Epithelial cell of proximal tubule (primary cell): ENCODE measurements around the gene MYO1B. TPM values are rescaled to one million over a fixed set of nuclear protein-coding genes. Genes with fewer than 3 reads are reported as not detected.

Experiments used
- DNase-seq: peaks from one replicate; pipeline ENCODE4 v3.0.0-alpha.2; 2011; ENCODE audit warnings: low read depth
- H3K4me3 ChIP-seq: 2 replicates; pipeline ENCODE4 v1.5.1; 2011; ENCODE audit warnings: low read depth, mild to moderate bottlenecking, low read length
- total RNA-seq: library from RNA; depleted of rRNA; stranded (reverse); fragments of >200 nt; gene quantifications from 2 replicates; pipeline ENCODE4 v1.2.3, GENCODE V29; 2015
- TF ChIP-seq, protein P1 (sequence below): conservative IDR thresholded peaks from 2 replicates; pipeline ENCODE4 v1.5.1; 2012; ENCODE audit warnings: low read depth, mild to moderate bottlenecking, low read length

The MYO1B gene
- total RNA-seq, 1 donor from 2014 or later: 69.6 TPM

DNA sequence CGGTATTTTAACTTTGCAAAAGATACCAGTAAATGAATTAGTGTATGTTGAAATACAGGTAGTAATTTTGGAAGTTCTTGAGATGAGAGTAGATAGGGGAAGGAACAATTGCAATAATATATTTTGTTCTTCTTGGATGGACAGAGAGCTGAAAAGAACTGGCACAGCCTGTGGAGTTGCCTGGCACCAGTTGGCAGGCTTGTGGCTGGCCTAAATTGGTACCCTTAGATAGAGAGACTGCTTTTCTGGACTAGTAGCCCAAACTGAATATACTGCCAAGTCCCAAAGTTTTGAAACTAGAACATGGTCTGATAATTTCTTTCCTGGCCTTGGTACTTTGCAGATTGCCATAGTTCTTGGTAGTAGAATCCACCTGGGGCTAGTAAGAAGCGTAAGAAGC is 26.9 kb downstream of the MYO1B start:
- TF ChIP-seq, protein P1, sequence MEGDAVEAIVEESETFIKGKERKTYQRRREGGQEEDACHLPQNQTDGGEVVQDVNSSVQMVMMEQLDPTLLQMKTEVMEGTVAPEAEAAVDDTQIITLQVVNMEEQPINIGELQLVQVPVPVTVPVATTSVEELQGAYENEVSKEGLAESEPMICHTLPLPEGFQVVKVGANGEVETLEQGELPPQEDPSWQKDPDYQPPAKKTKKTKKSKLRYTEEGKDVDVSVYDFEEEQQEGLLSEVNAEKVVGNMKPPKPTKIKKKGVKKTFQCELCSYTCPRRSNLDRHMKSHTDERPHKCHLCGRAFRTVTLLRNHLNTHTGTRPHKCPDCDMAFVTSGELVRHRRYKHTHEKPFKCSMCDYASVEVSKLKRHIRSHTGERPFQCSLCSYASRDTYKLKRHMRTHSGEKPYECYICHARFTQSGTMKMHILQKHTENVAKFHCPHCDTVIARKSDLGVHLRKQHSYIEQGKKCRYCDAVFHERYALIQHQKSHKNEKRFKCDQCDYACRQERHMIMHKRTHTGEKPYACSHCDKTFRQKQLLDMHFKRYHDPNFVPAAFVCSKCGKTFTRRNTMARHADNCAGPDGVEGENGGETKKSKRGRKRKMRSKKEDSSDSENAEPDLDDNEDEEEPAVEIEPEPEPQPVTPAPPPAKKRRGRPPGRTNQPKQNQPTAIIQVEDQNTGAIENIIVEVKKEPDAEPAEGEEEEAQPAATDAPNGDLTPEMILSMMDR: no peak
- no peak for DNase-seq
- no peak overlapping the region for H3K4me3 ChIP-seq

DNA sequence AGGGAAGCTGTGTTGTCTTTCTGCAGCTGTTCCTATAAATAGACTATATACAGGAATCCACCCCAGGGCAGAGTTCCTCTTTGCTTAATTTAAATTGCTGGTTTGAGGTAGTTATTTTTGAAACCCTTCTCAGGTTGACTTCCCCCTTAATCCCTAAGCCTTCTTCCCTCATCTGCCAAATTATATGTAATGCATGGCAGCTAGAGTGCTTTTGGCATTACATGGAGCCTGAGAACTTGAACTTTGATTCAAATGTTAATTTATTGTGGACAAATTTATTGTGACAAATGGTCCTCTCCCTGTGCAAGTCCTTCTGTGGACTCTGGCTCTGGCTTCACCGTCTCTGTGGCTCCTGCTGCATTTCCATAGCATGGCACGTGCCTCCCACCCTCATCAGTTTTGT is 29.2 kb downstream of the MYO1B start:
- H3K4me3 ChIP-seq: no peak overlapping the region
- DNase-seq: no peak
- TF ChIP-seq, protein P1: no peak

DNA sequence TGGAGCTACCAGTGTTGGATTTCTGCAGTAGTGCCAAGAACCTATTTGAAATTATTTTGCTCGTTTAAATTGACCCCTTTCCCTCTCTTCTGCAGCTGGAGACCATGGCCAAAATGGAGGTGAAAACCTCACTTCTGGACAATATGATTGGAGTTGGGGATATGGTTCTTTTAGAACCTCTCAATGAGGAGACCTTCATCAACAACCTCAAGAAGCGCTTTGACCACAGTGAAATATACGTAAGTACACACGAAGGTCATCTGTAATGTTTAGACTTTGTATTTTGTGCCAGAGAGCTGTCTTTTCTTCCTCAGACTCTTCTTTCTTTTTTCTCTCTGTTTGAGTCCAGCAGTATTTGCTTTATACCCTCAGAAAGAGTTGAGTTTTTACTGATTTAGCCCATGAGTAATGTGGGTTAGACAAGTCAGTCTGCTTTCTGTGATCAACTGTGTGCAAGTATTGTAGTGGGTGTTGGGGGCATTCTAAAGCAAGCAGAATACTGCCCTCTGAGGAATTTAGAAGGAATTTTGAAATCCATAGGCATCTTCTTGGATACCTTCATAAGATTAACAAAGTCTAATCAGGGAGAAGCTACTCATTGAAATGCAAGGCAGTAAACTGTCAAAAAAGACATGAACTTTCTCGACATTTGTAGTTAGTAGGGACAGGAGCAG is 31.7 kb downstream of the MYO1B start:
- TF ChIP-seq, protein P1: no peak
- no peak overlapping the region for H3K4me3 ChIP-seq
- DNase-seq: no peak

DNA sequence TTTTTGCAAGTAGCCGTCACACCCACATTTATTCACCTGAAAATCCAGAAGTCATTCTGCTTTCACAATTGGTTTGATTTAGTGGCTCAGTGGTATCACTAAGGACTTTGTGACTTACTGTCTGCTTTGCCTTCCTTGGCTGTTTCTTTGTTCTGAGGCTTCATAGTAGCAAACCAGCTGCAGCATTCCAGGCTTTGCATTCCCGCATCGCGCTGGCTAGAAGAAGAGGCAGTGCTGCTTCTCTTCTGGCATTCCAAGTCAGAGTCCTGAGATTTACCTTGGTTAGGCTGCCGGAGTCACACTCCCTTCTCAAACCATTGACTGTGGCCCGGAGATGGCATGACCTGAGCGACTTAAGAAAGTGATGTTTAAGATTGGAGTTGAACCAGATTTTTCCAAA is 35.1 kb downstream of the MYO1B start:
- no peak for DNase-seq
- TF ChIP-seq, protein P1: no peak
- H3K4me3 ChIP-seq: no peak overlapping the region

DNA sequence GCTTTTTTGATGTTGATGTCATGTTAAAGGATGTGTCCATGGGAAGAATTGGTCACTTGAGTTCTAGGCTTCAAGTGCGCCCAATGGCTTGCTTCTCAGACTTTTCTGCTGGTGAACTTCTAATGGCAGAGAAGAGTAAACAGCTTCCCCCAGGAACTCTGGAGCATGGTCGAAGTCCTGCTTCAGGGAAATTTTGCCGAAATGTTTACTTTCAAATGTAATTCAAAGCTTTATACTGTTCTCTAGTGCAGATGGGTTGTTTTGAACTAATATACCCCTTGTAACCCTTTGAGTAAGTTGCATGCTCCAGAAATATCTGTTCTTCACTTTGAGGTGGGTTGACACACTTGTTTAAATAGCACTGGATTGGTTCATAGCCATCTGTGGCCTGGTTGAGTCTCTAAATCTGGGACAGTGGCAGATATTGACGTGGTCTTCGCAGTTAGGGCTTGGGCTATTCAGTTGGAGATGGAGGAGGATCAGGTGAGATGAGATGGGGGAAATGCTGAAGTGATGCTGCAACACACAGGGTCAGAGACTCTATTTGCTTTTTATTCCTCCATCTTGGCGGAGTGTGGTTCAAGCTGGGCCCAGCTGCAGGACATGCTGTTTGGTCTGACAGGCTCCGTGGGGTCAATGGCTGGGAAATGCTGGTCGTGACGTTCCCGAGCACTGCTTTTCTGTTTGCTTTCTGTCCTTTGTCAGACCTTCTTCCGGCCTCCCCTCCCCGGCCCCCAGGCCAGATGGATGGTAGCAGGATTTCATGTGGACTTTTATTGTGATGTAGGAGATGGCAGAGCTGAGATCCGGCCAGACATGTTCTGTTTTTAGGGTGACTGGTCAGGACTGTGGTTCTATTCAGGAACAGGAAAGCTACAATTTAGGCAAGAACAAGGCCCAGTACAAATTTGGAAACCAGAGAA is 35.9 kb downstream of the MYO1B start:
- H3K4me3 ChIP-seq: no peak overlapping the region
- no peak for DNase-seq
- TF ChIP-seq, protein P1: no peak

DNA sequence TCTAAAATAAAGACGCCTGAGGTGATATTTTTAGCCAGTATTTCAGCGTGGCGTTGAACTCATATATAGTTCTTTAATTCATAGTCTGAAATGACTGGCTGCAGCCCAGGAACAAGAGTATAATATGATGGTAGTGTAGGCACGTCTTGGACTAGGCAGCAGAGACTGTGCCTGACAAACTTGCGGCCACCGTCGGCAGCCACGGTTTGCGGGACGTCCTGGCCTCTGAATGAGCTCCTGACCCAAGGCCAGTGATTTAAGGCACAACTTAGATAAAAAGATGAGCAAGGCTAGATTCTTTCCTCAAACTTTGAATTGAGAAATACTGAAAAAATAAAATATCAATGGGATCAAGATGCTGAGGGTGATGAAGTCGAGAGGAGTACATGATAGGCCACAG is 40.0 kb downstream of the MYO1B start:
- TF ChIP-seq, protein P1: no peak
- no peak for DNase-seq
- no peak overlapping the region for H3K4me3 ChIP-seq

DNA sequence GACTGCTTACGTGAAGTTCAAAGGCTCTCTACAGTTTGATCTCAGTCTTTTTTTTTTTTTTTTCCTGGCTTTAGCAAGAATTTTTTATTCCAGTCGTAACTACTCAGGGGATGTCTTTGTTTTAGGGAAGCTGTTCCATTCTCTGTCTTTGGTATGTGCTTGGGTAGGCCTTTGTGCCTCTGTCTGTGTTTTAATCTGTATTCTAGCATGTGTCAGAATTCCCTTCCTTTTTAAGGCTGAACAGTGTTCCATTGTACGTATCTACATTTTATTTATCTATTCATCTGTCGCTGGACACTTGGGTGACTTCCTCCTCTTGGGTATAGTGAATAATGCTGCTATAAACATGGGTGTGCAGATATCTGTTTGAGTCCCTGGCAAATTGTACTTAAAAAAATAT is 42.6 kb downstream of the MYO1B start:
- TF ChIP-seq, protein P1: no peak

More for the DNA sequence above, 42.6 kb downstream of the MYO1B start:
- no peak for DNase-seq
- no peak overlapping the region for H3K4me3 ChIP-seq
